Transverse colon (tissue), 4 donors: ENCODE data around the gene UBE2L5. TPM values are rescaled to one million over a fixed set of nuclear protein-coding genes. Genes with fewer than 3 reads are reported as not detected.

Experiments
- DNase-seq: peaks from one replicate; pipeline ENCODE4 v3.0.0-alpha.2; 2019
- H3K27ac ChIP-seq, 4 donors: fragments of 200-600 bp; sonication (generic); 2 replicates each; pipeline ENCODE4 v1.5.1; 2016 to 2018; ENCODE audit warnings: inconsistent platforms in 4 of 4
- H3K27me3 ChIP-seq: fragments of 200-600 bp; sonication (generic); 2 replicates; pipeline ENCODE4 v1.5.1; 2017; ENCODE audit warnings: inconsistent platforms
- H3K36me3 ChIP-seq, 4 donors: fragments of 200-600 bp; sonication (generic); 2 replicates each; pipeline ENCODE4 v1.5.1; 2017 to 2019; ENCODE audit warnings: inconsistent platforms in 4 of 4
- H3K4me1 ChIP-seq, 4 donors: fragments of 200-600 bp; sonication (generic); 2 replicates each; pipeline ENCODE4 v1.5.1; 2017 to 2020; ENCODE audit warnings: inconsistent platforms in 4 of 4
- H3K4me3 ChIP-seq, 4 donors: fragments of 200-600 bp; sonication (generic); 1 replicate in 1 of 4; 2 replicates in 3 of 4; pipeline versions ENCODE4 v1.5.1 to v1.6.1; 2017 to 2019; ENCODE audit warnings: inconsistent platforms in 4 of 4
- H3K9me3 ChIP-seq, 2 donors: fragments of 200-600 bp; sonication (generic); 2 replicates each; pipeline ENCODE4 v1.5.1; 2017 to 2019; ENCODE audit warnings: inconsistent platforms in 2 of 2
- CTCF ChIP-seq, 5 experiments: fragments of 200-600 bp in 3 of 5; fragments of 450-650 bp in 2 of 5; sonication (generic) in 3 of 5; IDR thresholded peaks; 1 replicate in 2 of 5; 2 replicates in 3 of 5; pipeline ENCODE4 v1.5.1; 2016 to 2017; ENCODE audit warnings: antibody characterized with exemption in 5 of 5, inconsistent platforms in 3 of 5, mild to moderate bottlenecking in 2 of 5, moderate library complexity in 1 of 5
- EP300 ChIP-seq: sonication (generic); formaldehyde crosslinking; IDR thresholded peaks from one replicate; pipeline ENCODE4 v1.6.1; 2017; ENCODE audit warnings: antibody characterized with exemption, low read depth
- POLR2A ChIP-seq: fragments of 450-650 bp; IDR thresholded peaks from one replicate; pipeline ENCODE4 v1.6.1; 2016; ENCODE audit warnings: antibody characterized with exemption, mild to moderate bottlenecking, moderate library complexity
- POLR2AphosphoS5 ChIP-seq, 3 donors: sonication (generic); formaldehyde crosslinking; IDR thresholded peaks; one replicate each; pipeline ENCODE4 v1.6.1; 2016; ENCODE audit warnings: antibody characterized with exemption in 3 of 3
- WGBS, 2 donors: methylation state at CpG; one replicate each; pipeline ENCODE4 v1.1.5; 2018; ENCODE audit warnings: low coverage in 1 of 2; 5-methylcytosine and 5-hydroxymethylcytosine counted together
- in situ Hi-C, 4 donors: fragments of 200-750 bp; cut with MboI; loops; one replicate each; pipeline versions ENCODE4 v1.15.0 to v1.15.1; 2017; ENCODE audit warnings: low sequenced_read_pairs in 3 of 4, low pct_ligation_motif_present in 1 of 4, low pct_unique_long_range_greater_than_20kb in 1 of 4
- intact Hi-C: fragments of 100-400 bp; cut with DNase I; formaldehyde crosslinking; loops from one replicate; pipeline ENCODE4 v1.15.1; 2023; ENCODE audit warnings: low total_unique reads
- total RNA-seq, 4 donors: library from RNA; depleted of rRNA; stranded (reverse); fragments of >200 nt; gene quantifications; one replicate each; pipeline ENCODE4 v1.1.0, GENCODE V29; 2016

Gene UBE2L5
- total RNA-seq, 4 donors from 2014 or later, result not detected

- Histone ChIP-seq H3K9me3 (no peaks in the 10 kb centered on the region), H3K36me3 (no peaks in the 10 kb centered on the region), H3K4me1 (peaks cover 4 to 19% (median 12%) of the 10 kb centered on the region in 4 donors), H3K27ac (peak overlapping the region; percentile 80 to 88 (median 84)), H3K27me3 (no peaks in the 10 kb centered on the region), H3K4me3 (peak overlapping the region in 3 of 4 donors; percentile 5 to 38 (median 20))
- intact Hi-C loops (loop anchor here (5.0 kb wide), 1 partner anchor 54 kb away; no protein-coding TSS in a partner anchor), in situ Hi-C loops (loop anchor here in 1 of 4 donors (10.0 kb wide), 1 partner anchor 56 kb away; the partner anchor contains the start of gene HMGB1)
- peak; percentile 97 for DNase-seq
- 20 to 55% methylated on average over 4 to 39 of the region's 51 CpGs for WGBS, 2 donors
- TF ChIP-seq POLR2AphosphoS5 (IDR thresholded peaks at IDR 0.05) (peak in 2 of 3 donors; percentile 52 to 62), CTCF (IDR thresholded peaks at IDR 0.05) (peak; percentile 79 to 94 (median 89)), POLR2A (no peak), EP300 (no peak)
Observed at GRCh38 chr13:30408319-30409101, 13.8 kb upstream of the UBE2L5 start.

- H3K9me3 ChIP-seq, result no peaks in the 10 kb centered on the region
- H3K27ac ChIP-seq, result peak overlapping the region; percentile 80 to 88 (median 84)
- in situ Hi-C loops (loop anchor here in 1 of 4 donors (10.0 kb wide), 1 partner anchor 55 kb away; the partner anchor contains the start of gene HMGB1), intact Hi-C loops (loop anchor here (5.0 kb wide), 1 partner anchor 52 kb away; no protein-coding TSS in a partner anchor)
- H3K27me3 ChIP-seq, result no peaks in the 10 kb centered on the region
- WGBS, 2 donors, result 69 to 87% methylated on average over 10 to 13 of the region's 13 CpGs
- DNase-seq, result no peak
- H3K4me1 ChIP-seq, result peaks cover 4 to 19% (median 12%) of the 10 kb centered on the region in 4 donors
- TF ChIP-seq POLR2A (no peak), POLR2AphosphoS5 (IDR thresholded peaks at IDR 0.05) (no peak), CTCF (IDR thresholded peaks at IDR 0.05) (no peak), EP300 (no peak)
- no peak overlapping the region for H3K4me3 ChIP-seq
- no peaks in the 10 kb centered on the region for H3K36me3 ChIP-seq
Observed at GRCh38 chr13:30409886-30410704, 12.2 kb upstream of the UBE2L5 start.

- intact Hi-C loops, result no loop called here
- no peak overlapping the region for H3K4me3 ChIP-seq
- H3K4me1 ChIP-seq, result peaks cover 4 to 19% (median 12%) of the 10 kb centered on the region in 4 donors
- H3K36me3 ChIP-seq, result no peaks in the 10 kb centered on the region
- 89 to 100% methylated on average over 2 of the region's 2 CpGs for WGBS, 2 donors
- no peak for TF ChIP-seq POLR2AphosphoS5 (IDR thresholded peaks at IDR 0.05)
- no peak for TF ChIP-seq POLR2A
- TF ChIP-seq EP300, result no peak
- TF ChIP-seq CTCF (IDR thresholded peaks at IDR 0.05), result no peak
- no peak for DNase-seq
- no peaks in the 10 kb centered on the region for H3K9me3 ChIP-seq
- H3K27ac ChIP-seq, result peak overlapping the region in 3 of 4 donors; percentile 82 to 88 (median 86)
- no peaks in the 10 kb centered on the region for H3K27me3 ChIP-seq
- in situ Hi-C loops, result no loop called here
Observed at GRCh38 chr13:30410705-30411125, 11.6 kb upstream of the UBE2L5 start.

GRCh38 chr13:30412346-30412745 lies 9.9 kb upstream of the UBE2L5 start:
- Histone ChIP-seq H3K4me3 (no peak overlapping the region), H3K27ac (no peak overlapping the region), H3K27me3 (no peaks in the 10 kb centered on the region), H3K36me3 (no peaks in the 10 kb centered on the region), H3K9me3 (no peaks in the 10 kb centered on the region), H3K4me1 (peaks cover 4 to 19% (median 12%) of the 10 kb centered on the region in 4 donors)
- intact Hi-C loops (no loop called here), in situ Hi-C loops (no loop called here)
- no peak for TF ChIP-seq POLR2A
- TF ChIP-seq EP300, result no peak
- TF ChIP-seq CTCF (IDR thresholded peaks at IDR 0.05), result no peak
- TF ChIP-seq POLR2AphosphoS5 (IDR thresholded peaks at IDR 0.05), result no peak
- DNase-seq, result no peak
